ENCODE measurements around the gene SEMA4C.
A peak's percentile ranks its signal among the peaks of the same experiment; 100 is the strongest.

SEMA4C gene

DNA sequence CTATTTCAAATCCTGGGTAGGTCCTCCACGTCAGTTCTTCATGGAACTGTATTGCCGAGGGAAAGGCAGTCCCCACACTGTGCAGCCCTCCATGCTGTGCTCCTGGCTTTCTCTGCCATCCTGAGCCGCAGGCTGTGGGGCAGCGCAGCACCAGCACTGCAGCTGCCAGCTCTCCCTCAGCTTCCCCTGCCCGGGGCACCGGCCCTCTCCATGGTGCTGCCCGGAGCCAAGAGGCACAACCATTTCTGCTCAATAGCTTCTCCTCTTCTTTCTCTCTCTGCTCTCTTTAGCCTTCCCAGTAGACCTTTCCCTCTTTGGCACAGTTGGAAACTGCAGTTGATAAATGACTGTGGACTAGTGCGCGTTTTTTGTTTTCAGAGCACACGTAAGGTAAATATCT is 38.2 kb downstream of the SEMA4C start:
- H3K36me3 Mint-ChIP-seq (ENCODE audit: insufficient read depth), result peaks cover 82% of the 10 kb centered on the region
- no peak for ATAC-seq (replicated peaks)

DNA sequence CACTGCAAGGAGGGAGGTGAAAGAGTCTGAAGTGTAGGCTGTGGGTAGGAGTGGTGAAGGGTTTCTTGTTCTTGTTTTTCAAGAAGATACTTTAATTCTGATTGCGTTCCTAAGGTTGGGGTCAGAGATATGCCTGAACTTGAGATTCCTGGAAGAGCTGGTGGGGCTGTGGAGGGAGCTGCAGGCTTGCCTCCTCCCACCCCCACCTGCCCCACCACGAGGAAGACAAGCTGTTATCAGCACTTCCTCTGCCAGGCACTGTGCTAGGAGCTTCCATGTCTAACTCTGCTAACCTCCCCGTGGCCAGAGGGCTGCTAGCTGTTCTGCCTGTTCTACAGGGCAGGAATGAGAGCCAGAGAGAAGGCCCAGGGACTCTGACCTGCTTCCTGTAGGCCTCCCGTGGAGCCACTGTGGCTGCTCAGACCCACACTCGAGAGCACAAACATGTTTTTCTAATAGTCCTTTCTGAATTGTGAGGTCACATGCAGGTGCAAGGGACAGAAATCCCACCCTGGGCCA is 39.8 kb downstream of the SEMA4C start:
- H3K9me3 Mint-ChIP-seq, result no peaks in the 10 kb centered on the region
- ATAC-seq (replicated peaks), result no peak
- DNase-seq, result no peak
- no peaks in the 10 kb centered on the region for H3K27me3 Mint-ChIP-seq
- H3K4me1 Mint-ChIP-seq (ENCODE audit: low read depth in 2 of 2), result peaks cover 3 to 9% of the 10 kb centered on the region in 2 donors
- no peak overlapping the region for H3K4me3 Mint-ChIP-seq
- peaks cover 80% of the 10 kb centered on the region for H3K36me3 Mint-ChIP-seq (ENCODE audit: insufficient read depth)
- H3K27ac Mint-ChIP-seq, result peak overlapping the region; percentile 11 to 77

More for the DNA sequence above, 38.2 kb downstream of the SEMA4C start:
- no peaks in the 10 kb centered on the region for H3K27me3 Mint-ChIP-seq
- no peaks in the 10 kb centered on the region for H3K9me3 Mint-ChIP-seq
- DNase-seq, result no peak
- peaks cover 3 to 9% of the 10 kb centered on the region in 2 donors for H3K4me1 Mint-ChIP-seq (ENCODE audit: low read depth in 2 of 2)
- H3K4me3 Mint-ChIP-seq, result no peak overlapping the region
- no peak overlapping the region for H3K27ac Mint-ChIP-seq

DNA sequence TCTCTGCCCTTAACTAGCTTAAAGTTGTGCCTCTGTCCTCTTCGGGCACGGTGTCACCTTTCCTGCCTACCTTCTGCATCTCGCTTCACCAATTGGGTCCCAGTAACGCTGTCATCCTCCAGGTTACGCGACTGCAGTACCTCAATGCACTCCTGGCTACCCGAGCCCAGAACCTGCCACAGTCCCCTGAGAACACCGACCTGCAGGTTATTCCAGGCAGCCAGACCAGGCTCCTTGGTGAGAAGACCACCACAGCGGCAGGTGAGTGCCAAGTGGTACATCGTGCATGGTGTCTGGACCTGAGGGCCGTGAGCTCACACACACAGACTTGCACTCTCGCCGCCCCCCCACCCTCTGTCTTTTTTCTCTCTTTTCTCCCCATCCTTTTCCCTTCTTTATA is 41.0 kb downstream of the SEMA4C start:
- H3K4me3 Mint-ChIP-seq, result no peak overlapping the region
- H3K27ac Mint-ChIP-seq, result no peak overlapping the region
- H3K4me1 Mint-ChIP-seq (ENCODE audit: low read depth in 2 of 2), result peaks cover 13 to 14% of the 10 kb centered on the region in 2 donors
- H3K36me3 Mint-ChIP-seq (ENCODE audit: insufficient read depth), result peaks cover 79% of the 10 kb centered on the region
- no peak for DNase-seq
- H3K9me3 Mint-ChIP-seq, result no peaks in the 10 kb centered on the region
- no peak for ATAC-seq (replicated peaks)
- H3K27me3 Mint-ChIP-seq, result no peaks in the 10 kb centered on the region

DNA sequence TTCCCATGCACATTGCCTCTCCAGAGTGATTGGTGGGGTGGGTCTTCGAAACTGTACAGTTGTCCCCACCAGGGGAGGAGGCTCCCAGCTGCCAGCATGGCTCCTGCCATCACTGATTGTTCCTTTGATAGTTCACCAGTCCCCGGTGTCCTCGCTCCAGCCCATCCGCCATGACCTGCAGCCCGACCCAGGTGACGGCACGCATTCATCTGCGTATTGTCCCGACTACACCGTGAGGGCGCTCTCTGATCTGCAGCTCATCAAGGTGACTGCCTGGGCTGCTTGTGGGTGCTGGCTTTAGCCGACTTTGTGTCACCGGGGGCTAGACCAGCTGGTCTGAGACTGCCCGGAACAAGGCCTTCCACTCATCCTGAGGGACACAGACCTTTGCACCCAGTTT is 41.4 kb downstream of the SEMA4C start:
- H3K27me3 Mint-ChIP-seq, result no peaks in the 10 kb centered on the region
- H3K4me1 Mint-ChIP-seq (ENCODE audit: low read depth in 2 of 2), result peaks cover 13 to 14% of the 10 kb centered on the region in 2 donors

DNA sequence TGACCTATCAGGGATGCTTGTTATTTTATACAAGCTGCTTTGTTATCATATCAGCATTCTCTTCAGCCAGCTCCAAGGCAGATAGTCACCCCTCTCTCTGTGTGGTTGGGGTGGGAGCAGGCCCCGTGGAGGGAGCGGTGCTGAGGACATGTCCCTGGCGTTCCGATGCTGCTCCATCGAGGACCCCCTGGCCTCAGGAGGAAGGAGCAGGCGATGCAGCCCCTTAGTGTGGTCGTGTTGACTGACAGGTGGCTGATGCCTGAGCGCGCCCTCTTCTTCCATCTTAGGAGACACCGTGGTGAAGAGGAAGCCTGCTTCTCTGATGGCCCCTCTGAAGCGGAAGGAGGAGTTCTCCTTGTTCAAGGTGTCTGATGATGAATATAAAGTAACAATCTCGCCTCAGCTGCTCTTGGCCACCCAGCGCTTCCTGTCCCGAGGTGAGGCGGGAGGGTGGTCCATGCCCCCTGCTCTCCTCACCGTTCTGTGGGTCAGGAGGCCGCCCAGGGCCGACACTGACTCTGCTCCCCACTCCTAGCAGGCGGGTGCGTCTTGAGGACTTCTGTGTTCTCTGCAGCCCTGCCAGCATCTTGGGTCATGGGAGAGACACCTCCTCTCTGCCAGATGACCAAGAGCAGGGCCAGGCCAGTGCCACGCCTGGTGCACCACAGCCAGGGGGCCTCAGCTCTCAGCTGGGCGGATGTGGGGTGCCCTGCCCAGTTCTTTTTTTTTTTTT is 43.2 kb downstream of the SEMA4C start:
- DNase-seq (no peak), ATAC-seq (replicated peaks) (no peak)
- Mint-ChIP-seq H3K36me3 (ENCODE audit: insufficient read depth) (peaks cover 68% of the 10 kb centered on the region), H3K9me3 (no peaks in the 10 kb centered on the region), H3K27ac (no peak overlapping the region), H3K27me3 (no peaks in the 10 kb centered on the region), H3K4me1 (ENCODE audit: low read depth in 2 of 2) (peaks cover 14 to 17% of the 10 kb centered on the region in 2 donors), H3K4me3 (no peak overlapping the region)

More for the DNA sequence above, 41.4 kb downstream of the SEMA4C start:
- peak overlapping the region in 1 of 2 donors; percentile 24 for H3K27ac Mint-ChIP-seq
- H3K36me3 Mint-ChIP-seq (ENCODE audit: insufficient read depth), result peaks cover 75% of the 10 kb centered on the region
- DNase-seq, result no peak
- no peaks in the 10 kb centered on the region for H3K9me3 Mint-ChIP-seq
- no peak for ATAC-seq (replicated peaks)
- no peak overlapping the region for H3K4me3 Mint-ChIP-seq

DNA sequence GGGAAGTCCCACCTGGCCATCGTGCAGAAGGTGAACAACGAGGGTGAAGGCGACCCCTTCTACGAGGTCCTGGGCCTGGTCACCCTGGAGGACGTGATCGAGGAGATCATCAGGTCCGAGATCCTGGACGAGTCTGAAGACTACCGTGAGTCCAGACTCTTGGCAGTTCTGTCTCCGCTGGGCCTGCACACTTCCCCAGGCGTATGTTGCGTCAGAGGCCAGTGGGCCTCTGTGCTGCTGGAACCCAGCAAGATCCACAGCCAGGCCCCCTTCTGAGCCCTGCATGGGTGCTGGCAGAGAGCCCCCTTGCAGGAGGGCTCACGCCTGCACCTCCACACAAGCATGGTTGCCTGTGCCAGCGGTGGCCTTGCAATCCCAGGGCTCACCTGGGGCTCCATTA is 44.8 kb downstream of the SEMA4C start:
- ATAC-seq (replicated peaks), result no peak
- Mint-ChIP-seq H3K4me1 (ENCODE audit: low read depth in 2 of 2) (peaks cover 26 to 31% of the 10 kb centered on the region in 2 donors), H3K4me3 (no peak overlapping the region), H3K27me3 (no peaks in the 10 kb centered on the region), H3K36me3 (ENCODE audit: insufficient read depth) (peaks cover 55% of the 10 kb centered on the region), H3K9me3 (no peaks in the 10 kb centered on the region), H3K27ac (peak overlapping the region in 1 of 2 donors; percentile 26)
- DNase-seq, result no peak

DNA sequence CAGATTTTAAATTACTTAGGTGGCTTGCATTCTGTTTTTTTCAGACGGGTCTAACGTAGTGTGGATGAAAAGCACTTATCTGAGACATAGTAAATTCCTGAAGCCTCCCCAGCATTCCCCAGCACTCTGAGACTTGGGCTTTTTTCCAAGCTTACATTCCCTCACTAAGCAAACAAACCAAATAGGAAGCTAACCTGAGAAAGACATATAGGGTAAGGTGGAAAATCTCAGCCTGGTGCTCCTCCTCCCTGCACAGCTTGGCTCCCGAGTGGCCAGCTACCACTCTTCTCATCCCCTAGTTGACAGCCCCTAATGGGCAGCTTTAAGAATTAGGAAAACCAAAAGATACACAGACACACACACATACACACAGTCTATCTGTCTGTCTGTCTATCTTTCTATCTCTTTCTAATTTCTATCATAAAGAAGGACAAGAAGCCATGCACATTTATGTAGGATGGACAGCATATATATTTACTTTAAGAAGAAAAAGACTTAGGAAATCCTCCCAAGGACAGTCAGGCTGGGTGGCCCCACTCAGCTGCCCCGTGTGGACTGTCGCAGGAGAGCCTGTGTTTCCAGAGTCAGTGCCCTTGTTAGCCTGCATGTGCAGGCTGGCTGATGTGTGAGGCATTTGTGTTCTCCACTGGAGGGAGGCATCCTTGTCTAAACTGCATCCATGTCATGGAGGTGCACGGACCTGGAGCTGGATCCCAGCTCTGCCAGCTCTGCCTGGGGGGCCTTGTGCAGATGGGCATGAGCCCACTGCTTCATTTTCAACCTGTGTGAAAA is 45.6 kb downstream of the SEMA4C start:
- H3K4me1 Mint-ChIP-seq (ENCODE audit: low read depth in 2 of 2), result peaks cover 28 to 39% of the 10 kb centered on the region in 2 donors
- H3K27me3 Mint-ChIP-seq, result no peaks in the 10 kb centered on the region
- no peak for ATAC-seq (replicated peaks)
- H3K27ac Mint-ChIP-seq, result peak overlapping the region in 1 of 2 donors; percentile 26
- peaks cover 47% of the 10 kb centered on the region for H3K36me3 Mint-ChIP-seq (ENCODE audit: insufficient read depth)
- DNase-seq, result no peak
- no peaks in the 10 kb centered on the region for H3K9me3 Mint-ChIP-seq
- H3K4me3 Mint-ChIP-seq, result no peak overlapping the region

DNA sequence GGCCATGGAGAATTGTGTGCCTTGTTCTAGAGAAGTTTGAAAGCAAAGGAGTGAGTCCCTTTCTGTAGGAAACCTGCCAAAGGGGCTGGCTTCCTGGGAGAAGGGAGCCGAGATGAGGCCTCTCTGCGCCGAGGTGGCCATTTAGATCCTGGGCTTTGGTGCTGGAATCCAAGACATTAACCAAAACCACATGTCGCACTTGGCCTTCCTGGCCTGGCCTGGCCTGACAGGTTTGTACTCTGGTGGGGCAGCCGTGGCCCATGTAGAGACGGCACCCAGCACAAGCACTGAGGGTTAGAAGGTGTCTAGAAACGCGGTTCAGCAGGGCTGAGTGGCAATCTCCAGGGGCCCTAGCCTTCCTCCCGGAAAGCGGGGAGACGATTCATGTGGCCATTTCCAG is 46.7 kb downstream of the SEMA4C start:
- Mint-ChIP-seq H3K27ac (no peak overlapping the region), H3K9me3 (no peaks in the 10 kb centered on the region), H3K27me3 (no peaks in the 10 kb centered on the region), H3K36me3 (ENCODE audit: insufficient read depth) (peaks cover 37% of the 10 kb centered on the region), H3K4me1 (ENCODE audit: low read depth in 2 of 2) (peaks cover 39 to 46% of the 10 kb centered on the region in 2 donors), H3K4me3 (no peak overlapping the region)
- ATAC-seq (replicated peaks) (no peak), DNase-seq (no peak)

DNA sequence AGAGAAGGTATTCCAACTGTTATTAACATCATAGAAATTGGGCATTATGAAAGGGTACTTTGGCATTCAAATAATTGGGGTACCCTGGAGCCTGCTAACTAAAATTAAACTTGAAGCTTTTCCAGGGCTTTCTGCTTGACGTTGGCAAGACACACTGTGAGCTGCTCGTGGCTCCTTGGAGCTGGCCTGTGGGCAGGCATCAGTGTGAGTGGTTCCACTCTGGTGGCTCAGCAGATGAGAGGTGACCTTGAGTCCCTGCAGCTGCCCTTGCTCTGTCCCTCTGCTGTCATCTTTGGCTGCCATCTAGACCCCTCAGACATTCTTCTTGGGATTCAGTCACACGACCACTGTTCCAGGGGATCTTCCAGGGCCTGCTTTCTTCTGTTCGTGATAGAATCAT is 47.1 kb downstream of the SEMA4C start:
- Mint-ChIP-seq H3K4me1 (ENCODE audit: low read depth in 2 of 2) (peaks cover 43 to 49% of the 10 kb centered on the region in 2 donors), H3K36me3 (ENCODE audit: insufficient read depth) (peaks cover 34% of the 10 kb centered on the region), H3K27ac (peak overlapping the region in 1 of 2 donors; percentile 62)

DNA sequence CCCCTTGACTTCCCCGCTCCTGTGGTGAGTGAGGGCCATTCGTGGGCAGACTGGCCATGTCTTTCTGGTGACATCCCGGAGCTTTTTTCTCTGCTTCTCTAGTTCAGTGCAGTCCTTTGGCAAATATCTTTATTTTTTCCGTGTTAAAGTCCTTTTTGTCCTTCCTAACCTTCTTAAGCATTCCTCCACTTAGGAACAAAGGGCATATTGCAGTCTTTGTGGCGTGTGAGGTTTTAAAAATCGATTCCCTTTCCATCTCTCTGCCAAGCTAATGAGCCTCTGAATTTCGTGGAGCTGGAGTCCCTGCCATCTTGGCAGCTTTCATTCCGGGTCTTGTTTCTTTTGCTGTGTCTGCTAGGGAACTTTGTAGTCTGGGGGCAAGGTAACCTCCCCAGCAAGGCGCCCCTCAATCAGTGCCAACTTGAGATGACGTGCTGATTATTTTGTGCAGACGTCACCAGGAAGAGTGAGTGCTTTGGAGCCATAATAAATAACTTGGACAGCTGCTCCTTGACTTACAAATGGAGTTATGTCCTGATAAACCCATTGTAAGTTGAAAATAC is 48.7 kb downstream of the SEMA4C start:
- DNase-seq (no peak), ATAC-seq (replicated peaks) (no peak)
- Mint-ChIP-seq H3K4me1 (ENCODE audit: low read depth in 2 of 2) (peaks cover 49 to 55% of the 10 kb centered on the region in 2 donors), H3K9me3 (no peaks in the 10 kb centered on the region), H3K27me3 (no peaks in the 10 kb centered on the region), H3K27ac (peak overlapping the region; percentile 13 to 67), H3K36me3 (ENCODE audit: insufficient read depth) (peaks cover 31% of the 10 kb centered on the region), H3K4me3 (peak overlapping the region; percentile 43 to 86)

More for the DNA sequence above, 47.1 kb downstream of the SEMA4C start:
- no peaks in the 10 kb centered on the region for H3K27me3 Mint-ChIP-seq
- DNase-seq, result no peak
- ATAC-seq (replicated peaks), result no peak
- no peak overlapping the region for H3K4me3 Mint-ChIP-seq
- no peaks in the 10 kb centered on the region for H3K9me3 Mint-ChIP-seq

DNA sequence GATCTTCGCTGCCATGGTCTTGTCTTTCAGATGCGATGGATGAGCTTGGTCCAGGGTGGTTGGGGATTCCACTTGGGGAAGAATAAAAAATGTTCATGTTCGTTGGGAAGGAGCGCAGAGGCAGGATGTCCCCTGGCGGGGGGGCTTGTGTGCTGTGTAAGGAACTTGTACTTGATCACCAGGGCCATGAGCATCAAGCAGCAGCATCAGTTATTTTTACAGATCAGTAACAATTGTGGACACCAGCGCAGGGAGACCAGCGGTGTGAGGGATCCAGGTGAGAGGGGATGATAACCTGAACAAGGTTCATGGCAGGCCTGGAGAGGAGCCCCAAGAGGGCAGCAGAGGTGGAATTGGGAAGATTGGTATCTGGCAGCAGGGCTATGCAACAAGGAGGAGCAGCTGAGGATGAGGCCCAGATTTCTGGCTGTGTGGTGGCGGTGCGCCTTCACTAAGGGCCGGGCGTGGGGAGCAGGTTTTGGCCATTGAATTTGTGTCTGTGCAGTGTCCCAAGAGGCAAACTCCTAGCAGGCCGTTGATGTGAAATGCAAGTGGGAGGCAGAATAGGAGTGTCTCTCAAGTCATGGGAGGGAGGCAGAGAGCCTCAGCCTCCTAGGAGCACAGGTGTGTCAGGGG is 49.9 kb downstream of the SEMA4C start:
- H3K27ac Mint-ChIP-seq, result peak overlapping the region; percentile 44 to 67
- no peaks in the 10 kb centered on the region for H3K27me3 Mint-ChIP-seq
- H3K36me3 Mint-ChIP-seq (ENCODE audit: insufficient read depth), result peaks cover 33% of the 10 kb centered on the region
- DNase-seq (no peak), ATAC-seq (replicated peaks) (no peak)
- no peaks in the 10 kb centered on the region for H3K9me3 Mint-ChIP-seq
- H3K4me3 Mint-ChIP-seq, result peak overlapping the region; percentile 82 to 86
- peaks cover 55 to 60% of the 10 kb centered on the region in 2 donors for H3K4me1 Mint-ChIP-seq (ENCODE audit: low read depth in 2 of 2)

DNA sequence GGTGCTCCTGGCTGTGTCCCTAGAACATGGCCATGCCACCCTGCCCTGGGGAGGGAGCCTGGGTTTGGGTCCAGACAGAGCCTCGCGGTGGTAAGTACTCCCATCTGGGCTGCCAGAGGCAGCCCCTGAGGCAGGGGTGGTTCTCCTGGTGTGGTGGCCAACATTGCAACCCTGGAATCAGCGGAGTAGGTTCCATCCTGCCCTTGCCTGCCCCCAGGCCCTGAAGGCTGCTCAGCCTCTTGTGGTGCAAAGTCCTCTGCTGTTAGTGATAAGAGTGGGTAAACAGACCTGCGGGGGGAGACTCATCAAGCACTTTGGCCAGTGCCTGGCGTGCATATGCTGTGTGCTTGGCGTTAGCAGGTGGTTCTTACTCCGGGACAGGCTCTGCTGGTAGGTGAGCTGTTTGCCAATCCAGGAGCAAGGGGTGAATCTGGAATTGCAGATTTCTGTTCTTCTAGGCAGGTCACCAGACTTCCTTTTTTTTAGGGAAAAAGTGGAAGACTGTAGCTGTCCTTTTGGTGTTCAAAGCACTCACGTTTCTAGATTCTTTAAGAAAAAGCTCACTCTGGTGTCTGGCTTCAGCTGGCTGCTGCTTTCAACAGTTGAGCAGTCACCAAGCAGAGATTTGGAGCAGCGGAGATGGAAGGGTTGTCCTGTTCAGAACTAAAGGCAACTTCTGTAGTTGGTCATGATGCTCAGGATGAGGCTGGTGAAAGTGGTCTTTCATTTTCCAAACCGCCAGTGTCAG is 50.6 kb downstream of the SEMA4C start:
- Mint-ChIP-seq H3K9me3 (no peaks in the 10 kb centered on the region), H3K36me3 (ENCODE audit: insufficient read depth) (peaks cover 29% of the 10 kb centered on the region), H3K4me3 (peak overlapping the region; percentile 82 to 86), H3K27ac (peak overlapping the region; percentile 44 to 67), H3K4me1 (ENCODE audit: low read depth in 2 of 2) (peaks cover 54 to 57% of the 10 kb centered on the region in 2 donors), H3K27me3 (no peaks in the 10 kb centered on the region)
- no peak for ATAC-seq (replicated peaks)
- no peak for DNase-seq
